Neuronal stem cell (in vitro differentiated cells): ENCODE results near the gene WFS1.
A peak's percentile ranks its signal among the peaks of the same experiment; 100 is the strongest.

Experiments
- DNase-seq: peaks from one replicate; pipeline ENCODE4 v3.0.0-alpha.2; 2013; ENCODE audit warnings: low spot score
- H2AFZ ChIP-seq: one replicate; pipeline ENCODE4 v1.6.1; 2013; ENCODE audit warnings: mild to moderate bottlenecking, low read length, inconsistent platforms
- H2AK5ac ChIP-seq: 2 replicates; pipeline ENCODE4 v1.6.1; 2013; ENCODE audit warnings: low read depth, mild to moderate bottlenecking, inconsistent platforms, low read length, moderate library complexity, mixed read lengths
- H2BK120ac ChIP-seq: 2 replicates; pipeline ENCODE4 v1.6.1; 2013; ENCODE audit warnings: low read depth, mild to moderate bottlenecking, inconsistent platforms, low read length, moderate library complexity, mixed read lengths
- H2BK12ac ChIP-seq: one replicate; pipeline ENCODE4 v1.6.1; 2013; ENCODE audit warnings: low read length, inconsistent platforms
- H2BK15ac ChIP-seq: 2 replicates; pipeline ENCODE4 v1.6.1; 2013; ENCODE audit warnings: mild to moderate bottlenecking, low read length, inconsistent platforms, mixed read lengths
- H2BK5ac ChIP-seq: one replicate; pipeline ENCODE4 v1.6.1; 2013; ENCODE audit warnings: inconsistent platforms, mild to moderate bottlenecking, low read length, moderate library complexity
- H3K14ac ChIP-seq: one replicate; pipeline ENCODE4 v1.6.1; 2013; ENCODE audit warnings: low read length, inconsistent platforms
- H3K18ac ChIP-seq: 2 replicates; pipeline ENCODE4 v1.6.1; 2013; ENCODE audit warnings: low read length, inconsistent platforms
- H3K23ac ChIP-seq: 2 replicates; pipeline ENCODE4 v1.6.1; 2013; ENCODE audit warnings: low read depth, mild to moderate bottlenecking, mixed read lengths, low read length, inconsistent platforms; ENCODE audit not compliant: poor library complexity
- H3K27ac ChIP-seq: replicated peaks from 3 replicates; pipeline ENCODE4 v1.5.1; 2013; ENCODE audit warnings: low read length, inconsistent platforms
- H3K27me3 ChIP-seq, 3 experiments: 2 replicates each; pipeline ENCODE4 v1.6.1; 2013; ENCODE audit warnings: low read length in 3 of 3, mild to moderate bottlenecking in 2 of 3, inconsistent platforms in 1 of 3, low read depth in 1 of 3, mixed read lengths in 1 of 3, moderate library complexity in 1 of 3; ENCODE audit not compliant: control insufficient read depth in 3 of 3, insufficient read depth in 3 of 3
- H3K36me3 ChIP-seq, 2 donors: replicated peaks in 1 of 2; 2 replicates each; pipeline ENCODE4 v1.6.1; 2013; ENCODE audit warnings: low read length in 2 of 2; ENCODE audit not compliant: control insufficient read depth in 2 of 2, insufficient read depth in 2 of 2
- H3K4ac ChIP-seq: 2 replicates; pipeline ENCODE4 v1.6.1; 2013; ENCODE audit warnings: inconsistent platforms, mild to moderate bottlenecking, low read length, moderate library complexity
- H3K4me1 ChIP-seq, 2 donors: 1 replicate in 1 of 2; 2 replicates in 1 of 2; pipeline ENCODE4 v1.6.1; 2013; ENCODE audit warnings: low read length in 2 of 2, low read depth in 1 of 2; ENCODE audit not compliant: control insufficient read depth in 2 of 2, insufficient read depth in 1 of 2
- H3K4me2 ChIP-seq: one replicate; pipeline ENCODE4 v1.6.1; 2013; ENCODE audit warnings: mild to moderate bottlenecking, low read length, inconsistent platforms; ENCODE audit not compliant: insufficient read depth, poor library complexity, severe bottlenecking
- H3K4me3 ChIP-seq, 2 donors: 2 replicates each; pipeline ENCODE4 v1.5.1; 2013; ENCODE audit warnings: low read length in 2 of 2, mild to moderate bottlenecking in 2 of 2, inconsistent platforms in 1 of 2, moderate library complexity in 1 of 2
- H3K79me1 ChIP-seq: one replicate; pipeline ENCODE4 v1.6.1; 2013; ENCODE audit warnings: low read depth, mild to moderate bottlenecking, inconsistent platforms, low read length, moderate library complexity
- H3K9ac ChIP-seq: one replicate; pipeline ENCODE4 v1.6.1; 2013; ENCODE audit warnings: mild to moderate bottlenecking, low read depth, low read length, inconsistent platforms; ENCODE audit not compliant: poor library complexity
- H3K9me3 ChIP-seq, 2 donors: replicated peaks in 1 of 2; 2 replicates each; pipeline versions ENCODE3 to v1.6.1; 2013; ENCODE audit warnings: low read length in 2 of 2, mild to moderate bottlenecking in 2 of 2, inconsistent platforms in 1 of 2, low read depth in 1 of 2, mixed read lengths in 1 of 2, moderate library complexity in 1 of 2; ENCODE audit not compliant: control insufficient read depth in 2 of 2, insufficient read depth in 1 of 2
- H4K8ac ChIP-seq: one replicate; pipeline ENCODE4 v1.6.1; 2013; ENCODE audit warnings: low read depth, mild to moderate bottlenecking, inconsistent platforms, low read length, moderate library complexity
- H4K91ac ChIP-seq: one replicate; pipeline ENCODE4 v1.6.1; 2013; ENCODE audit warnings: low read length, low read depth, mild to moderate bottlenecking, inconsistent platforms; ENCODE audit not compliant: poor library complexity
- WGBS, 2 donors: extraction: QIAGEN DNeasy Blood & Tissue Kit; methylation state at CpG; one replicate each; pipeline ENCODE4 v1.1.7; 2013; ENCODE audit warnings: missing lambda C conversion rate in 2 of 2, mixed read lengths in 1 of 2; ENCODE audit not compliant: insufficient read length in 2 of 2, insufficient replicate concordance in 1 of 2; ENCODE audit errors: extremely low coverage in 2 of 2; 5-methylcytosine and 5-hydroxymethylcytosine counted together

WFS1 gene

DNA sequence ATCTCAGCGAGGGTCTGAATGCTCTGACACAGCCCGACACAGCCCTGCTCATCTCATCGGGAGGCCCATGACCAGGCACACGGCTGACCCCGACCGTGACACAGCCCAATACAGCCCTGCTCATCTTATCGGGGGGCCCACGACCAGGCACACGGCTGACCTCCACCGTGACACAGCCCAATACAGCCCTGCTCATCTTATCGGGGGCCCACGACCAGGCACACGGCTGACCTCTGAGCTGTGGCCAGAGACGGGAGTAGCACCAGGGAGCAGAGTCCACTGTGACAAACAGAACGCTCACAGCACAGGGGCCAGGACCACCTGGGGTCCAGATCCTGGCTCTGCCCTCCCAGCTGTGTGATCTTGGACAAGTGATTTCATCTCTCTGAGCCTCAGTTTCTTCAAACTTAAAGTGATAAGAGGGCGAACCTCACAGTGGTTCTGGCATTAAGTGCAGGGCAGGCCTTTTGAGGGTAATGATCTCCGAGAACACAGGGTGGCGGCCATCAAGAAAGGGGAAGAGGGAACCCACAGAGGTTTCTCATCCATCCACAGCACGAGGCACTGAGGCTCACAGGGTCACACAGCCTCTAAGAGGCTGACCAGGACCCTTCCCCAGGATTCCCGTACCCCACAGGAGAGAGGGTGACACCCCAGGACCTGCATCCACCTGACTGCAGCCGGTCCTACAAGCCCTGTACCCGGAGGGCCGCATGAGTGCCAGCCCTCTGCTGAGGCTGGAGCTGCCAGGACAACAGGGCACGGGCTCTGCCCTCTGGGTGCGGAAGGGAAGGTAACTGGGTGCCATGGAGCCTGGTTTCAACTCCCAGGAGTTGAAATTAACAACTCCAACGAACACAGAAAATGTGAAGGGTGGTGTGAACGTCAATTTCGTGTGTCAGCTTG, 60.1 kb downstream of the WFS1 start:
- Histone ChIP-seq H3K9ac (no peak overlapping the region), H3K4me3 (no peak overlapping the region), H3K9me3 (peaks cover 3 to 6% of the 10 kb centered on the region in 2 donors), H2BK12ac (no peak overlapping the region), H2BK15ac (no peak overlapping the region), H3K4me1 (peaks cover 9 to 13% of the 10 kb centered on the region in 2 donors), H3K14ac (no peak overlapping the region), H2BK5ac (no peak overlapping the region), H4K91ac (no peak overlapping the region), H3K18ac (no peak overlapping the region), H3K79me1 (no peaks in the 10 kb centered on the region), H2BK120ac (no peak overlapping the region), H4K8ac (no peak overlapping the region), H3K27me3 (peaks cover 0 to 19% (median 0%) of the 10 kb centered on the region in 3 experiments), H3K23ac (no peak overlapping the region), H3K4ac (no peak overlapping the region), H3K27ac (no peak overlapping the region), H3K4me2 (no peak overlapping the region), H2AFZ (no peak overlapping the region), H3K36me3 (no peaks in the 10 kb centered on the region), H2AK5ac (peak overlapping the region; percentile 34)
- no CpG with 5 or more reads among the region's 28 CpGs for WGBS, 2 donors
- DNase-seq = no peak

DNA sequence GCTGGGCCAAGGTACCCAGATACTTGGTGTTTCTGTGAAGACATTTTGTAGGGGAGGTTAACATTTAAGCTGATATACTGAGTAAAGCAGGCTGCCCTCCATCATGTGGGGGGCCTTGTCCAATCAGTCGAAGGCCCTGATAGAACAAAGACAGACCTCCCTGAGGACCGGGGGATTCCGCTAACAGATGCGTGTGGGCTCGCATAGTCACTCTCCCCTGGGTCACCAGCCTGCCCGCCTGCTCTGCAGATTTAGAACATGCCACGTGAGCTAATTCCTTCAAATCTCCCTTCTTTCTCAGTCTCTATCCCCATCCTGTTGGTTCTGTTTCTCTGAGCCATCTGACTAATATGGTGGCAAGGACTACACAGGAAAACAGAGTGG, 60.7 kb downstream of the WFS1 start:
- Histone ChIP-seq H3K23ac (no peak overlapping the region), H3K9ac (no peak overlapping the region), H3K27ac (no peak overlapping the region), H3K36me3 (no peaks in the 10 kb centered on the region), H2BK12ac (no peak overlapping the region), H3K18ac (no peak overlapping the region), H4K8ac (no peak overlapping the region), H2BK15ac (no peak overlapping the region), H3K79me1 (no peaks in the 10 kb centered on the region), H3K4me1 (peaks cover 4 to 7% of the 10 kb centered on the region in 2 donors), H3K9me3 (peaks cover 3 to 6% of the 10 kb centered on the region in 2 donors), H3K14ac (no peak overlapping the region), H3K27me3 (peaks cover 0 to 19% (median 0%) of the 10 kb centered on the region in 3 experiments), H4K91ac (no peak overlapping the region), H2BK5ac (no peak overlapping the region), H2BK120ac (no peak overlapping the region), H3K4ac (no peak overlapping the region), H2AK5ac (no peak overlapping the region), H3K4me3 (no peak overlapping the region), H3K4me2 (no peak overlapping the region), H2AFZ (no peak overlapping the region)
- DNase-seq = no peak
- WGBS, 2 donors = no CpG with 5 or more reads among the region's 7 CpGs

DNA sequence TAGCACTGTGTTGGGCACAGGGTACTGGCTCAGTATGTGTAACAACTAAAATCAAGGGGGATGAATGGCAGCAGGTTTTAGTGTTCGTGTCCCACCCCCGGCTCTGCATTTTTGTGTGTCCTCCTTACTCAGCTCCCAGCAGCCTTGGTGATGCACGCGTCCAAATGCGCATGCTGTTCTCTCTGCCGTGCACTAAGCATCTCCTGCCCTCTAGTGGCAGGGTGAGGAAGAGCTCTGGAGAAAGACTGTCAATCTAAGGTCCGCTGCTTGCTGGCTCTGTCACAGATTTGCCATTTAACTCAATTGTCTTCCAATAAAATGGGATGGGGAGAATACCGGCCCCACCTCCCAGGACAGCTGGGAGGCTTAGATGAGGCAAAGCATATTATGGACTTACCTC, 61.4 kb downstream of the WFS1 start:
- H3K23ac ChIP-seq = no peak overlapping the region

DNA sequence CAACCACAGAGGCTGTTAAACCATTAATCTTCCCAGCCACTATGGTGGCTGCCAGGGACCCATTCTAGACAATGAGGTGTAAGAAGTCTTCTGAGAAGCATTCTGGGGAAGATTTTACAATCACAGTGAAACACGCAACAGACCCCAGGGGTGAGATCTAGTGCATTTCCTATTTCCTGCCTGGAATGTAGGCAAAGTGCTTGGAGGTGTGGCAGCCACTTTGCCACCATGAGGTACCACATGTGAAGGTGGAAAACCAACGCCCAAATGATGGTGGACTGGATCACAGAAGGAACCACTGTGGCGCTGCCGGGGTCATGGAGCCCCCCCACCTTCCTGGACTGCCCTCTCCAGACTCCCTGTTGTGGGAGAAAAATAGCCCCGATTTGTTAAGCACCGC, 61.8 kb downstream of the WFS1 start:
- H3K4ac ChIP-seq = no peak overlapping the region
- H2AFZ ChIP-seq = no peak overlapping the region
- no peak overlapping the region for H2BK120ac ChIP-seq
- no peak overlapping the region for H4K91ac ChIP-seq
- no peak overlapping the region for H2BK5ac ChIP-seq
- no peak overlapping the region for H4K8ac ChIP-seq
- peaks cover 0 to 16% (median 0%) of the 10 kb centered on the region in 3 experiments for H3K27me3 ChIP-seq
- H3K27ac ChIP-seq = no peak overlapping the region
- no peaks in the 10 kb centered on the region for H3K79me1 ChIP-seq
- H2AK5ac ChIP-seq = no peak overlapping the region
- no CpG with 5 or more reads among the region's 6 CpGs for WGBS, 2 donors
- no peak overlapping the region for H3K14ac ChIP-seq
- H3K9ac ChIP-seq = no peak overlapping the region
- DNase-seq = no peak
- H3K9me3 ChIP-seq = peaks cover 3 to 6% of the 10 kb centered on the region in 2 donors
- no peak overlapping the region for H3K4me2 ChIP-seq
- H3K23ac ChIP-seq = no peak overlapping the region
- no peak overlapping the region for H3K4me3 ChIP-seq
- H2BK12ac ChIP-seq = no peak overlapping the region
- no peak overlapping the region for H2BK15ac ChIP-seq
- H3K18ac ChIP-seq = no peak overlapping the region
- H3K36me3 ChIP-seq = no peaks in the 10 kb centered on the region
- H3K4me1 ChIP-seq = peaks cover 0 to 2% of the 10 kb centered on the region in 2 donors

More for the DNA sequence above, 61.4 kb downstream of the WFS1 start:
- Histone ChIP-seq H2BK5ac (no peak overlapping the region), H3K4ac (no peak overlapping the region), H4K91ac (no peak overlapping the region), H3K27ac (no peak overlapping the region), H2BK120ac (no peak overlapping the region), H2BK12ac (no peak overlapping the region), H3K79me1 (no peaks in the 10 kb centered on the region), H3K4me3 (no peak overlapping the region), H3K9ac (no peak overlapping the region), H3K36me3 (no peaks in the 10 kb centered on the region), H2AFZ (no peak overlapping the region), H3K14ac (no peak overlapping the region), H3K4me1 (peaks cover 0 to 2% of the 10 kb centered on the region in 2 donors), H2BK15ac (no peak overlapping the region), H3K27me3 (peaks cover 0 to 17% (median 0%) of the 10 kb centered on the region in 3 experiments), H3K4me2 (no peak overlapping the region), H2AK5ac (no peak overlapping the region), H3K18ac (no peak overlapping the region), H4K8ac (no peak overlapping the region), H3K9me3 (peaks cover 3 to 6% of the 10 kb centered on the region in 2 donors)
- no CpG with 5 or more reads among the region's 8 CpGs for WGBS, 2 donors
- no peak for DNase-seq
